Mucosa of stomach (tissue), 1 donor: ENCODE data around the gene KCTD16.

Experiments used
- H3K27me3 ChIP-seq: one replicate; pipeline ENCODE4 v1.7.0; 2013; ENCODE audit warnings: mild to moderate bottlenecking, low read length; ENCODE audit not compliant: control insufficient read depth, insufficient read depth
- H3K36me3 ChIP-seq: one replicate; pipeline ENCODE4 v1.7.0; 2013; ENCODE audit warnings: low read length; ENCODE audit not compliant: control insufficient read depth, insufficient read depth
- H3K4me1 ChIP-seq: one replicate; pipeline ENCODE4 v1.7.0; 2013; ENCODE audit warnings: mild to moderate bottlenecking, low read length; ENCODE audit not compliant: control insufficient read depth, insufficient read depth
- H3K4me3 ChIP-seq: one replicate; pipeline ENCODE4 v1.7.0; 2013; ENCODE audit warnings: low read length
- H3K9ac ChIP-seq: one replicate; pipeline ENCODE4 v1.7.0; 2013; ENCODE audit warnings: mild to moderate bottlenecking, low read length, moderate library complexity
- H3K9me3 ChIP-seq: one replicate; pipeline ENCODE4 v1.7.0; 2013; ENCODE audit warnings: mild to moderate bottlenecking, low read length, moderate library complexity; ENCODE audit not compliant: control insufficient read depth
- donor health status: Pancreatic carcinoma.

The KCTD16 gene

DNA sequence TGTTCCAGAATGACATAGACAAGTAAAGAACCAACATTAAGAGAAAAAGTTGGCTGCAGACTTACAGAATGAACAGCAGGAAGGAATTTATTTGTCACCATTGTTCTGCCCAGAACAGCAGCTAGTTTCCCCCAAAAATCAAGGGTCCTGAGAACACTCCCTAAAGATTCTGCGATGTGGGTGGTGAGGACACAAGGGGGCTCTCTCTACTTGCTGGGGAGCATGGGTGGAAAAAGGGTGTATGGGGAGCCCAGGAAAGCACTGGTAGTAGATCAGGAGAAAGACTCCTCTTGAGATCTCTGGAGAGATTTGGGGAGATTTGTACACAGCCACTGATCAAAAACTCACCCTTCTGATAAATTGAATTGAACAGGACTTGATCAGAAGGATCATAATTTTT, 316.5 kb downstream of the KCTD16 start:
- H3K4me3 ChIP-seq, result no peak overlapping the region
- H3K4me1 ChIP-seq, result no peaks in the 10 kb centered on the region
- H3K36me3 ChIP-seq, result no peaks in the 10 kb centered on the region
- H3K9me3 ChIP-seq, result no peaks in the 10 kb centered on the region
- no peaks in the 10 kb centered on the region for H3K27me3 ChIP-seq
- no peak overlapping the region for H3K9ac ChIP-seq

DNA sequence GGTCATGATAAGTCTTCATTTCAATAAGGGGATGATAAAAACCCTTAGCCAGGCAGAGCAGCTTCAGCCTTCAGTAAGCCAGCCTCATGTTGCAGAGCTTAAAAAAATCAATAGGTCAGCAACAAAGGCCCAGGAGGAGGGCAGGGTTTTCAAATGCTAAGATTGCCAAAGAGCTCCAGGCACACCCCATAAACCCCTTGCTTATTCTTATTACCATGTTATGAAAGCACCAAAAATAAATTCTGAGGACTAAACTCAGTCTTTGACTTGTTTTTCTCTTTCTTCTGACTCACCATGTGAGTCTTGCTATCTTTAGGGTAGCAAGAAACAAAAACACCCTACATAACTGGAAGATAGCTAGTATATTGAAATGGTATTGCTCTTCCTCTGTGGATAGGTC, 317.1 kb downstream of the KCTD16 start:
- H3K36me3 ChIP-seq, result no peaks in the 10 kb centered on the region
- H3K27me3 ChIP-seq, result no peaks in the 10 kb centered on the region
- no peak overlapping the region for H3K4me3 ChIP-seq

DNA sequence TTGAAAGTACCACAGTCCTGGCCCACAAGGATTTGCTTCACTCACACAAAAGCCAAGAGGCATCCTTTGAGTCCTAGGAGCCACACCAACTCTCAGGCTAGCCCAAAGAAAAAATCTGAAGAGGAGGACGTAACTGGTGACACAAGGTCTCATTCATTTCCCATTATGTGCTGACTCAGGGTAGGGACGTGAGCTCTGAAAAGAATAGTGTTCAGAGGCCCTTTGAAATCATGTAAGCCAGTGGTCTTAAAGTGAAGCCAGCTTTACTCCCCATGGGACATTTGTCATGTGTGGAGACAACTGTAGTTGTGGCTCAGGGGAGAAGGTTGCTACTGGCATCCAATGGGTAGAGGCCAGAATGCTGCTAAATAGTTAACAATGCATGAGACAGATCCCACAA, 332.4 kb downstream of the KCTD16 start:
- Histone ChIP-seq H3K4me3 (no peak overlapping the region), H3K9ac (no peak overlapping the region), H3K36me3 (no peaks in the 10 kb centered on the region), H3K27me3 (no peaks in the 10 kb centered on the region), H3K9me3 (no peaks in the 10 kb centered on the region), H3K4me1 (no peaks in the 10 kb centered on the region)

More for the DNA sequence above, 317.1 kb downstream of the KCTD16 start:
- no peak overlapping the region for H3K9ac ChIP-seq
- H3K4me1 ChIP-seq, result no peaks in the 10 kb centered on the region
- H3K9me3 ChIP-seq, result no peaks in the 10 kb centered on the region

GRCh38 chr5:144504929-144505577, 334.4 kb downstream of the KCTD16 start:
- no peaks in the 10 kb centered on the region for H3K4me1 ChIP-seq
- no peaks in the 10 kb centered on the region for H3K9me3 ChIP-seq
- no peak overlapping the region for H3K4me3 ChIP-seq
- H3K27me3 ChIP-seq, result no peaks in the 10 kb centered on the region
- no peak overlapping the region for H3K9ac ChIP-seq
- H3K36me3 ChIP-seq, result no peaks in the 10 kb centered on the region

GRCh38 chr5:144510845-144511579, 340.3 kb downstream of the KCTD16 start:
- H3K27me3 ChIP-seq, result no peaks in the 10 kb centered on the region
- no peak overlapping the region for H3K9ac ChIP-seq
- H3K4me3 ChIP-seq, result no peak overlapping the region
- H3K9me3 ChIP-seq, result no peaks in the 10 kb centered on the region
- no peaks in the 10 kb centered on the region for H3K4me1 ChIP-seq
- H3K36me3 ChIP-seq, result no peaks in the 10 kb centered on the region

- no peak overlapping the region for H3K9ac ChIP-seq
- no peak overlapping the region for H3K4me3 ChIP-seq
- no peaks in the 10 kb centered on the region for H3K27me3 ChIP-seq
- H3K9me3 ChIP-seq, result no peaks in the 10 kb centered on the region
- no peaks in the 10 kb centered on the region for H3K36me3 ChIP-seq
- H3K4me1 ChIP-seq, result no peaks in the 10 kb centered on the region
These were observed 341.0 kb downstream of the KCTD16 start for GRCh38 chr5:144511580-144512072.

DNA sequence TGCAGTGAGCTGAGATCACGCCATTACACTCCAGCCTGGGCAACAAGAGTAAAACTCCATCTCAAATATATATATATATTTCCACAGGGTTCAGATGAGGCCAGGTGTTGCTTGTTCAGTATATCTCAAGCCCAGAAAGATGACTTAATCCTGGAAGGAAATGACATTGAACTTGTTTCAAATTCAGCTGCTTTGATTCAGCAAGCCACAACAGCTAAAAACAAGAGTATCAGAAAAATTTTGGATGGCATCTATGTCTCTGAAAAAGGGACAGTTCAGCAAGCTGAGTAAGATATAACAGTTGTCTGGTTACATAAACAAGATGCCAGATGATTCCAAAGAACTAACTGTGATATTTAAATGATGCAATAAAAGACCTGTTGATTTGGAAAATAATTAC, 352.0 kb downstream of the KCTD16 start:
- Histone ChIP-seq H3K9me3 (no peaks in the 10 kb centered on the region), H3K27me3 (no peaks in the 10 kb centered on the region), H3K9ac (no peak overlapping the region), H3K4me1 (no peaks in the 10 kb centered on the region), H3K4me3 (no peak overlapping the region), H3K36me3 (no peaks in the 10 kb centered on the region)

DNA sequence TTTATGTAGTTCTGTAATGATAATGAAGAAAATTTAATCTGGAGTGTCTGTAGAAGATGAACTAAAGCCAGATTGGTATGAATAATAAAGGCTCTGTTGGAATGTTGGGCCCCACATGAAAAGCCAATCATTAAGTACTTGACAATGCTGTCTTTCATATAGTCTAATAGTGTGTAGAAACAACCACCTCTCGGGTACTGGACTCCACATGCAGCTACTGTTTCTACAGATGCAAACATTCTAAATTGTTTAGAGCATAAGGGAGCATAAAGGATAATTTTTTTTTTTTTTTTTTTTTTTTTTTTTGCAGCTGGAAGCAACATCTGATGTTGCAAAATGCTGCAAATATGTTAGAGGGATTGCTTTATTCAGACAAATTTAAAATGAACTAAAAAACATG, 354.3 kb downstream of the KCTD16 start:
- H3K9me3 ChIP-seq, result no peaks in the 10 kb centered on the region
- no peaks in the 10 kb centered on the region for H3K4me1 ChIP-seq
- no peaks in the 10 kb centered on the region for H3K27me3 ChIP-seq
- no peak overlapping the region for H3K4me3 ChIP-seq
- no peaks in the 10 kb centered on the region for H3K36me3 ChIP-seq
- H3K9ac ChIP-seq, result no peak overlapping the region

- Histone ChIP-seq H3K9ac (no peak overlapping the region), H3K27me3 (no peaks in the 10 kb centered on the region), H3K4me3 (no peak overlapping the region), H3K9me3 (no peaks in the 10 kb centered on the region), H3K36me3 (no peaks in the 10 kb centered on the region), H3K4me1 (no peaks in the 10 kb centered on the region)
These were observed 360.5 kb downstream of the KCTD16 start for GRCh38 chr5:144531188-144531587.
